ENCODE measurements around the gene CABCOCO1.

CABCOCO1 gene

GRCh38 chr10:61761825-61762217, 99.1 kb downstream of the CABCOCO1 start:
- no peak for TF ChIP-seq CTCF (IDR thresholded peaks at IDR 0.05)

GRCh38 chr10:61763778-61764177, 101.0 kb downstream of the CABCOCO1 start:
- TF ChIP-seq CTCF (IDR thresholded peaks at IDR 0.05) = no peak

GRCh38 chr10:61764486-61764885, 101.8 kb downstream of the CABCOCO1 start:
- TF ChIP-seq CTCF (IDR thresholded peaks at IDR 0.05) = no peak

- TF ChIP-seq CTCF (IDR thresholded peaks at IDR 0.05) = no peak
Observed at GRCh38 chr10:61765176-61766087, 102.7 kb downstream of the CABCOCO1 start.

GRCh38 chr10:61766927-61767326, 104.2 kb downstream of the CABCOCO1 start:
- TF ChIP-seq CTCF (IDR thresholded peaks at IDR 0.05) = no peak

GRCh38 chr10:61774031-61774430, 111.3 kb downstream of the CABCOCO1 start:
- TF ChIP-seq CTCF (IDR thresholded peaks at IDR 0.05) = no peak

- no peak for TF ChIP-seq CTCF (IDR thresholded peaks at IDR 0.05)
Observed at GRCh38 chr10:61775111-61775510, 112.4 kb downstream of the CABCOCO1 start.
